ENCODE results near the gene ZDHHC3. TPM values are rescaled to one million over a fixed set of nuclear protein-coding genes. Genes with fewer than 3 reads are reported as not detected.

ZDHHC3 gene
- total RNA-seq, 2 donors from 2014 or later, result 64.6 to 91.7 TPM

DNA sequence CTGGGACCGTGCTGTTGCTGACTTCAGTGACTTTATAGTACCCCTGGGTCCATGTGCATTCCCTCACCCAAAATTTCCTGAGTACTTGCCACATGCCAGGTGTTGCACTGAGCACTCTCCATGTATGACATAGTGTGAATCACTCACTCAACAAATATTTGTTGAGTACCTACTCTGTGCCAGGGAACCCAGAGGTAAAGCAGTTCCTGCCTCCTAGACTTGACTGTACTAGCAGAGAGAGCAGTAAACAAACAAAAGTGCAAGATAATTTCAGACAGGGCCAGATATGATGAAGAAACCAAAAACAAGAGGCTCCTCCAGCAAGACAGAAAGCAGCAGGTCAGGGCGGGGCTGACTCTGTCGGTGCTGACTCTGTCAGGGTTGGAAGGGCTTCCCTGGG, 89.4 kb downstream of the ZDHHC3 start:
- no peak for DNase-seq (ENCODE audit: low spot score)
- TF ChIP-seq POLR2A (IDR thresholded peaks at IDR 0.05), result no peak
- no peak for TF ChIP-seq POLR2AphosphoS5 (IDR thresholded peaks at IDR 0.05)
- intact Hi-C loops (cut with DNase I), result no loop called here
- WGBS, result 65% methylated on average over 3 of the region's 3 CpGs
- no peak overlapping the region for H3K4me3 ChIP-seq
- H3K27me3 ChIP-seq (replicated peaks; ENCODE audit: insufficient read depth), result no peaks in the 10 kb centered on the region
- H3K9me3 ChIP-seq, result no peaks in the 10 kb centered on the region
- no peak overlapping the region for H3K27ac ChIP-seq
- H3K36me3 ChIP-seq, result no peaks in the 10 kb centered on the region
- no peaks in the 10 kb centered on the region for H3K4me1 ChIP-seq (replicated peaks)

DNA sequence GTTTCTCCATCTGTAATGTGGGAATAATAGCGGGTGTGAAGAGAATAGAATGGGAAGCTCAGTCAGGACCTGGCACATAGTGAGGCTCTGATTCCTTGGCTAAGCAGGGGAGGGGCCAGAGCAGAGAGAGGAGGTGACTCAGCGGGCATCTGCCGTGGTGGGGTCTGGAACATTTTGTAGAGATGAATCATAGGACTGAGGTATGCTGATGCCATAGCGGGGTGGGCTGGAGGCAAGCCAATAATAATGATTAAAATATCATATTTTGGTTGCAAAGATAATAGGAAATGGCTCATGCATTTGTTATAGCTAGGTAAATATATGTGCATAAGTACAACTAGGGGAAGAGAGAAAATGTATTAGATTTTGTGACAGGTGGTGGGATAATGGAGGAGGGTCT, 90.4 kb downstream of the ZDHHC3 start:
- no peaks in the 10 kb centered on the region for H3K36me3 ChIP-seq
- H3K4me1 ChIP-seq (replicated peaks), result no peaks in the 10 kb centered on the region
- no peaks in the 10 kb centered on the region for H3K9me3 ChIP-seq
- intact Hi-C loops (cut with DNase I), result no loop called here
- TF ChIP-seq, protein P1, sequence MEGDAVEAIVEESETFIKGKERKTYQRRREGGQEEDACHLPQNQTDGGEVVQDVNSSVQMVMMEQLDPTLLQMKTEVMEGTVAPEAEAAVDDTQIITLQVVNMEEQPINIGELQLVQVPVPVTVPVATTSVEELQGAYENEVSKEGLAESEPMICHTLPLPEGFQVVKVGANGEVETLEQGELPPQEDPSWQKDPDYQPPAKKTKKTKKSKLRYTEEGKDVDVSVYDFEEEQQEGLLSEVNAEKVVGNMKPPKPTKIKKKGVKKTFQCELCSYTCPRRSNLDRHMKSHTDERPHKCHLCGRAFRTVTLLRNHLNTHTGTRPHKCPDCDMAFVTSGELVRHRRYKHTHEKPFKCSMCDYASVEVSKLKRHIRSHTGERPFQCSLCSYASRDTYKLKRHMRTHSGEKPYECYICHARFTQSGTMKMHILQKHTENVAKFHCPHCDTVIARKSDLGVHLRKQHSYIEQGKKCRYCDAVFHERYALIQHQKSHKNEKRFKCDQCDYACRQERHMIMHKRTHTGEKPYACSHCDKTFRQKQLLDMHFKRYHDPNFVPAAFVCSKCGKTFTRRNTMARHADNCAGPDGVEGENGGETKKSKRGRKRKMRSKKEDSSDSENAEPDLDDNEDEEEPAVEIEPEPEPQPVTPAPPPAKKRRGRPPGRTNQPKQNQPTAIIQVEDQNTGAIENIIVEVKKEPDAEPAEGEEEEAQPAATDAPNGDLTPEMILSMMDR (IDR thresholded peaks at IDR 0.05), result no peak
- TF ChIP-seq POLR2AphosphoS5 (IDR thresholded peaks at IDR 0.05), result no peak
- no peak for TF ChIP-seq POLR2A (IDR thresholded peaks at IDR 0.05)
- H3K4me3 ChIP-seq, result no peak overlapping the region
- 46% methylated on average over 4 of the region's 4 CpGs for WGBS
- no peaks in the 10 kb centered on the region for H3K27me3 ChIP-seq (replicated peaks; ENCODE audit: insufficient read depth)
- H3K27ac ChIP-seq, result no peak overlapping the region
- no peak for DNase-seq (ENCODE audit: low spot score)

DNA sequence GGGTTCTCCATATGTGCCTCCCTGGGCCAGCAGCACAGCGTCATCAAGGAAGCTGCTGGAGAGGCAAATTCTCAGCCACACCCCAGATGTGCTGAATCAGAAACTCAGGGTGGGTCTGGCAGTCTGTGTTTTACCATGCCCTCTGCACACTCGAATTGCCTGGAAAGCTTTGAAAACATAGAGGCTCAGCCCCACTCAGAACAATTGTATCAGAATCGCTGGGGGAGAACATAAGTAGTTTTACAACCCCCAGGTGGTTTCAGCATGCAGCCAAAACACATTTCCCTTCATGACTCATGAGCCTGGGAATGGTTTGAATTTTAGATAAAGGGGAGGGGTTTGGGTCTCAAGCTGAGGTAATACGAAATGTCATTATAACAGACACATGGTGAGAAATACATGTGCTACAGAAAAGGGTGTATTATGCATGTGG, 92.0 kb downstream of the ZDHHC3 start:
- intact Hi-C loops (cut with DNase I), result no loop called here
- no peaks in the 10 kb centered on the region for H3K4me1 ChIP-seq (replicated peaks)
- TF ChIP-seq POLR2AphosphoS5 (IDR thresholded peaks at IDR 0.05) (no peak), POLR2A (IDR thresholded peaks at IDR 0.05) (no peak)
- TF ChIP-seq, protein P1 (IDR thresholded peaks at IDR 0.05), result no peak

DNA sequence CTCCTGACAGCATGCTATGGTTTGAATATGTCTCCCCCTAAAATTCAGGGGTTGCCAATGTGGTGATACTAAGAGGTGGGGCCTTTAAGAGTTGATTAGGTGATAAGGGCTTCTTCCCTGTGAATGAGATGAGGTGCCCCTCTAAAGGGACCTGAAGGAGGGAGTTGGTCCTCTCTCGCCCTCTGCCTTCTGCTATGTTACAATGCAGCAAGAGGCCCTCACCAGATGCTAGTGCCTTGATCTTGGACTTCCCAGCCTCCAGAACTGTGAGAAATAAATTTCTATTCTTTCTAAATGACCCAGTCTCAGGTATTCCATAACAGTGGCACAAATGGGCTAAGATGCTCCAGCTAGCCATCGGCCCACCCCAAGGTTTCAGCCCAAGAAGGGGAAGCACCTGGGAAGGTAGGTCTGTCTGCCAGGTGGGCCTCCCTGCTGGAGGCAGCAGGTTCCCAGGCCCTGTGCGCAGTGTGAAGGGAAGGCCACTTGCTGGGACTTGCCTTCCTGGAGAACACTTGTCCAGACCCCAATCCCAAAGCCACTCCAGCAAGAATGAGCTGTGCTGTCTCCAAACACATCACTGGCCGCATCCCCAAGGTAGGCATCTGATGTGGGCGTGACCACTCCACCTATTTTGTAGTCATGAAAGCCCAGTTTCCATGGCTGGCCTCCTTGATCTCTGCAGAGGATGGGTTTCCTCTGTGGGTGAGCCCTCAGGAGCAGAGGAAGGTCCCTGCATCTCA, 92.6 kb downstream of the ZDHHC3 start:
- Histone ChIP-seq H3K4me3 (no peak overlapping the region), H3K4me1 (replicated peaks) (no peaks in the 10 kb centered on the region), H3K27ac (no peak overlapping the region), H3K9me3 (no peaks in the 10 kb centered on the region), H3K36me3 (no peaks in the 10 kb centered on the region), H3K27me3 (replicated peaks; ENCODE audit: insufficient read depth) (no peaks in the 10 kb centered on the region)
- no peak for TF ChIP-seq POLR2AphosphoS5 (IDR thresholded peaks at IDR 0.05)
- TF ChIP-seq POLR2A (IDR thresholded peaks at IDR 0.05), result no peak
- TF ChIP-seq, protein P1 (IDR thresholded peaks at IDR 0.05), result no peak
- DNase-seq (ENCODE audit: low spot score), result no peak
- intact Hi-C loops (cut with DNase I), result no loop called here
- 93% methylated on average over 5 of the region's 5 CpGs for WGBS

More for the DNA sequence above, 92.0 kb downstream of the ZDHHC3 start:
- DNase-seq (ENCODE audit: low spot score), result no peak
- no peak overlapping the region for H3K4me3 ChIP-seq
- 25% methylated on average over 4 of the region's 4 CpGs for WGBS
- no peak overlapping the region for H3K27ac ChIP-seq
- no peaks in the 10 kb centered on the region for H3K36me3 ChIP-seq
- H3K9me3 ChIP-seq, result no peaks in the 10 kb centered on the region
- no peaks in the 10 kb centered on the region for H3K27me3 ChIP-seq (replicated peaks; ENCODE audit: insufficient read depth)

DNA sequence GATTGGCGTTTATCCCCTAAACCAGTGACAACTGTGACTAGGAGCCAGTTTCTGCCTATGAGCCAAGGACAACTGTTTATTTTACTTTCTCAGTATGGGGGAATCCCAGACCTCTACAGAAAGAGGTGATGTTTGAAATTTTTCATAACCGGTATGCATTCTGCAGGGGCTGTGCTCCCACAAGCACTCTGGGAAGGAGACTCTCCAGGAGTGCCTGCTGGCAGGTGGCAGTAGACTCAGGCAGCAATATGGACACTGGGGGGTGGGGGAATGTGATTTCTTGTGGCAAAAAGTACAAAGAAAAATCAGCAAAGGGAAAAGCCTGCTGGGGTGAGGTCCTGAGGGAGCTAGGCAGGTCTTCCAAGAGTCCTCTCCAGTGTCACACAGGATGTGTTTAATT, 95.7 kb downstream of the ZDHHC3 start:
- intact Hi-C loops (cut with DNase I), result no loop called here
- no peak overlapping the region for H3K4me3 ChIP-seq
- no peak for DNase-seq (ENCODE audit: low spot score)

More for the DNA sequence above, 95.7 kb downstream of the ZDHHC3 start:
- TF ChIP-seq POLR2AphosphoS5 (IDR thresholded peaks at IDR 0.05) (no peak), POLR2A (IDR thresholded peaks at IDR 0.05) (no peak)
- TF ChIP-seq, protein P1 (IDR thresholded peaks at IDR 0.05), result no peak
- H3K36me3 ChIP-seq, result no peaks in the 10 kb centered on the region
- no peaks in the 10 kb centered on the region for H3K4me1 ChIP-seq (replicated peaks)
- no peak overlapping the region for H3K27ac ChIP-seq
- no peaks in the 10 kb centered on the region for H3K27me3 ChIP-seq (replicated peaks; ENCODE audit: insufficient read depth)
- WGBS, result 29% methylated on average over 2 of the region's 2 CpGs
- no peaks in the 10 kb centered on the region for H3K9me3 ChIP-seq
